Liver (tissue), 9 donors: ENCODE data around the gene VPS13C. TPM values are rescaled to one million over a fixed set of nuclear protein-coding genes. Genes with fewer than 3 reads are reported as not detected.

Experiments used
- DNase-seq: peaks from one replicate; pipeline ENCODE4 v3.0.0-alpha.2; 2017; ENCODE audit warnings: low spot score
- H3K27ac ChIP-seq, 2 donors: one replicate each; pipeline ENCODE4 v1.7.0; 2013; ENCODE audit warnings: inconsistent platforms in 2 of 2, low read length in 2 of 2, control low read depth in 1 of 2, low read depth in 1 of 2, mild to moderate bottlenecking in 1 of 2
- H3K27me3 ChIP-seq, 4 donors: one replicate each; pipeline versions ENCODE4 v1.6.1 to v1.7.0; 2013; ENCODE audit warnings: low read length in 3 of 4, inconsistent platforms in 1 of 4, mild to moderate bottlenecking in 1 of 4, moderate library complexity in 1 of 4; ENCODE audit not compliant: control insufficient read depth in 4 of 4, insufficient read depth in 4 of 4
- H3K36me3 ChIP-seq, 4 donors: one replicate each; pipeline versions ENCODE4 v1.6.1 to v1.7.0; 2013; ENCODE audit warnings: low read length in 3 of 4, mild to moderate bottlenecking in 3 of 4, low read depth in 1 of 4, moderate library complexity in 1 of 4; ENCODE audit not compliant: control insufficient read depth in 4 of 4, insufficient read depth in 3 of 4
- H3K4me1 ChIP-seq, 4 donors: one replicate each; pipeline versions ENCODE4 v1.6.1 to v1.7.0; 2013; ENCODE audit warnings: low read length in 3 of 4, mild to moderate bottlenecking in 3 of 4, moderate library complexity in 1 of 4; ENCODE audit not compliant: control insufficient read depth in 4 of 4, insufficient read depth in 4 of 4
- H3K4me3 ChIP-seq, 3 donors: one replicate each; pipeline versions ENCODE4 v1.6.1 to v1.7.0; 2013; ENCODE audit warnings: low read length in 3 of 3, control low read depth in 1 of 3, low read depth in 1 of 3, mild to moderate bottlenecking in 1 of 3
- H3K9ac ChIP-seq, 2 donors: one replicate each; pipeline ENCODE4 v1.7.0; 2013; ENCODE audit warnings: low read length in 2 of 2, mild to moderate bottlenecking in 2 of 2, moderate library complexity in 2 of 2, control low read depth in 1 of 2, low read depth in 1 of 2
- H3K9me3 ChIP-seq, 4 donors: one replicate each; pipeline versions ENCODE4 v1.6.1 to v1.7.0; 2013; ENCODE audit warnings: low read length in 3 of 4; ENCODE audit not compliant: control insufficient read depth in 4 of 4
- EGR1 ChIP-seq, 2 donors: IDR thresholded peaks; 2 replicates each; pipeline ENCODE4 v1.6.1; 2016 to 2018; ENCODE audit warnings: antibody characterized with exemption in 2 of 2, low read depth in 2 of 2
- FOXA1 ChIP-seq: IDR thresholded peaks from 2 replicates; pipeline ENCODE4 v1.6.1; 2016; ENCODE audit warnings: antibody characterized with exemption
- FOXA2 ChIP-seq: IDR thresholded peaks from 2 replicates; pipeline ENCODE4 v1.6.1; 2016; ENCODE audit warnings: antibody characterized with exemption
- GABPA ChIP-seq, 2 donors: IDR thresholded peaks in 1 of 2; conservative IDR thresholded peaks in 1 of 2; 2 replicates each; pipeline ENCODE4 v1.6.1; 2016; ENCODE audit warnings: antibody characterized with exemption in 2 of 2, mild to moderate bottlenecking in 1 of 2, moderate library complexity in 1 of 2
- HNF4A ChIP-seq, 2 donors: conservative IDR thresholded peaks; 2 replicates each; pipeline ENCODE4 v1.6.1; 2016; ENCODE audit warnings: antibody characterized with exemption in 2 of 2, mild to moderate bottlenecking in 2 of 2
- HNF4G ChIP-seq: IDR thresholded peaks from 2 replicates; pipeline ENCODE4 v1.6.1; 2016; ENCODE audit warnings: antibody characterized with exemption
- JUND ChIP-seq, 2 donors: IDR thresholded peaks; 2 replicates each; pipeline ENCODE4 v1.6.1; 2016; ENCODE audit warnings: antibody characterized with exemption in 2 of 2
- NR2F2 ChIP-seq: IDR thresholded peaks from 2 replicates; pipeline ENCODE4 v1.6.1; 2016; ENCODE audit warnings: antibody characterized with exemption
- RAD21 ChIP-seq, 2 donors: IDR thresholded peaks; 2 replicates each; pipeline ENCODE4 v1.6.1; 2016; ENCODE audit warnings: antibody characterized with exemption in 2 of 2, mild to moderate bottlenecking in 2 of 2
- RXRA ChIP-seq, 2 donors: IDR thresholded peaks; 2 replicates each; pipeline ENCODE4 v1.6.1; 2017 to 2018; ENCODE audit warnings: antibody characterized with exemption in 2 of 2, mild to moderate bottlenecking in 1 of 2
- SP1 ChIP-seq: IDR thresholded peaks from 2 replicates; pipeline ENCODE4 v1.6.1; 2018; ENCODE audit warnings: antibody characterized with exemption, mild to moderate bottlenecking
- TAF1 ChIP-seq: conservative IDR thresholded peaks from 2 replicates; pipeline ENCODE4 v1.6.1; 2016; ENCODE audit warnings: antibody characterized with exemption, mild to moderate bottlenecking
- YY1 ChIP-seq: IDR thresholded peaks from 2 replicates; pipeline ENCODE4 v1.6.1; 2016; ENCODE audit warnings: antibody characterized with exemption, mild to moderate bottlenecking
- WGBS: extraction: QIAGEN DNeasy Blood & Tissue Kit; methylation state at CpG from one replicate; pipeline ENCODE4 v1.1.7; 2013; 5-methylcytosine and 5-hydroxymethylcytosine counted together
- polyA plus RNA-seq, 2 donors: library from polyadenylated mRNA; stranded (reverse) in 1 of 2; unstranded in 1 of 2; fragments of 200-250 nt in 1 of 2; fragments of >200 nt in 1 of 2; fragmentation: Nextera tagmentation in 1 of 2; extraction: Ambion mirVana in 1 of 2; gene quantifications; one replicate each; pipeline versions ENCODE4 v1.2.1 to v1.2.3, GENCODE V29; 2013 to 2015
- total RNA-seq, 2 donors: library from RNA; depleted of rRNA; stranded (reverse); fragments of >200 nt; gene quantifications; one replicate each; pipeline ENCODE4 v1.2.3, GENCODE V29; 2014
- TF ChIP-seq, protein P1 (sequence below): IDR thresholded peaks from 2 replicates; pipeline ENCODE4 v1.6.1; 2016; ENCODE audit warnings: antibody characterized with exemption, mild to moderate bottlenecking
- TF ChIP-seq, protein P2 (sequence below): IDR thresholded peaks from 2 replicates; pipeline ENCODE4 v1.6.1; 2016; ENCODE audit warnings: antibody characterized with exemption
- TF ChIP-seq, protein P3 (sequence below): IDR thresholded peaks from 2 replicates; pipeline ENCODE4 v1.6.1; 2016; ENCODE audit warnings: antibody characterized with exemption
- TF ChIP-seq, protein P4 (sequence below): IDR thresholded peaks from 2 replicates; pipeline ENCODE4 v1.6.1; 2016; ENCODE audit warnings: antibody characterized with exemption
- TF ChIP-seq, protein P5 (sequence below): fragments of 150-350 bp; IDR thresholded peaks from 2 replicates; pipeline ENCODE4 v1.5.1; 2017; ENCODE audit warnings: improper control_type of control experiment, low read depth, low read length; ENCODE audit not compliant: missing input control
- donor health status: healthy.
- donor health status: healthy.
- donor health status: healthy.
- donor health status: healthy.
- donor health status: healthy.

VPS13C gene
- total and polyA plus RNA-seq, 4 donors, result 5.4 to 42.0 (median 17.4) TPM

DNA sequence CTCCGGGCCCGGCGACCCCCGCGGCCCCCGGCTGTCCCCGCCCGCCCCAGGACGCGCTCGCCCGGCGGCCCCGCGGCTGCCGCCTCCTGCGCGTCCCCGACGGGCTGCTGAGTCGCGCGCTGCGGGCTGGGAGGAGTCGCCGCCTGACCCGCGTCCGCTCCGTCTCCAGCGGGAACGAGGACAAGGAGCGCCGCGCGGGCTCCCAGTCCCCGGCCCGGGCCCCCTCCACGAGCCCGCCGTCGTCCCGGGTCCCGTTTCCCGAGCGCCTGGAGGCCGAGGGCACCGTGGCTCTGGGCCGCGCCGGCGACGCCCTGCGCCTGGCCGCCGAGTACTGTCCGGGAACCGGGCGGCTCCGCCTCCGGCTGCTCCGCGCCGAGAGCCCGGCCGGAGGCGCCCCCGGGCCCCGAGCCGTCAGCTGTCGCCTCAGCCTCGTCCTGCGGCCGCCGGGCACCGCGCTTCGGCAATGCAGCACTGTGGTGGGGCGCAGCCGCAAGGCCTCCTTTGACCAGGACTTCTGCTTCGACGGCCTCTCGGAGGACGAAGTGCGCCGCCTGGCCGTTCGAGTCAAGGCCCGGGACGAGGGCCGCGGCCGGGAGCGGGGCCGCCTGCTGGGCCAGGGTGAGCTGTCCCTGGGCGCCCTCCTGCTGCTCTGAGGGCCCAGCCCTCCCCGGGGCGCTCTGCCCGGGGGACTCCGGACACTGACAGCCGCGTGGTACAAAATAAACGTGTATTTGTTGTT is 8.0 kb upstream of the VPS13C start:
- H3K36me3 ChIP-seq, result no peaks in the 10 kb centered on the region
- H3K4me1 ChIP-seq, result peaks cover 7 to 23% (median 16%) of the 10 kb centered on the region in 4 donors
- peak overlapping the region; percentile 41 to 66 (median 48) for H3K4me3 ChIP-seq
- H3K9ac ChIP-seq, result no peak overlapping the region
- peak overlapping the region; percentile 38 to 41 for H3K27ac ChIP-seq
- H3K9me3 ChIP-seq, result no peaks in the 10 kb centered on the region
- no peak for DNase-seq
- WGBS, result 2% methylated on average over 103 of the region's 103 CpGs
- H3K27me3 ChIP-seq, result no peaks in the 10 kb centered on the region
- no peak for TF ChIP-seq HNF4A (conservative IDR thresholded peaks at IDR 0.05)
- TF ChIP-seq RAD21 (IDR thresholded peaks at IDR 0.05), result peak in 1 of 2 donors; percentile 36

DNA sequence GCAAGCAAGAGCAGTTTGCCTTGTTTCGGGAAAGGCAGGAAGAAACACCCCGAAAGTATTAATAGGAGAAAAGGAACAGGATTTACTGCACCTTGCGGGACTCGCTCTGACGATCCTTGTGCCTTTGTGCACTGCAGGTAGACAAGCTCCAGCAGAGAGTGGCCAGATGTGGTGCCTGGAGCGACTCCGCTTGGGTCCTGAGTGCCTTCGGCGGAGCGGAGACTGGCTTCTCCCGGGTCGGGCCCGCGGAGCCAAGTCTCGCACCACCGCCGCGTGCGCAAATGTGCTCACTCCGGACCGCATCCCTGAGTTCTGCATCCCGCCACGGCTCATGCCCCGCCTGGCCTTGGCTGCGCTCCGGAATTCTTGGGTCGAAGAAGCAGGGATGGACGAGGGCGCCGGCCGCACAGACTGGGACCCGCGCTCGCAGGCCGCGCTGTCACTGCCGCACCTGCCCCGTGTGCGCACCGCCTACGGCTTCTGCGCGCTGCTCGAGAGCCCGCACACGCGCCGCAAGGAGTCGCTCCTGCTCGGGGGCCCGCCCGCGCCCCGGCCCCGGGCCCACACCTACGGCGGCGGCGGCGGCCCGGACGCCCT is 7.3 kb upstream of the VPS13C start:
- H3K9me3 ChIP-seq, result no peaks in the 10 kb centered on the region
- no peak overlapping the region for H3K9ac ChIP-seq
- no peaks in the 10 kb centered on the region for H3K36me3 ChIP-seq
- peaks cover 7 to 23% (median 16%) of the 10 kb centered on the region in 4 donors for H3K4me1 ChIP-seq
- DNase-seq, result no peak
- no peaks in the 10 kb centered on the region for H3K27me3 ChIP-seq
- H3K27ac ChIP-seq, result peak overlapping the region; percentile 43 to 71
- WGBS, result 6% methylated on average over 62 of the region's 62 CpGs
- peak overlapping the region; percentile 31 to 66 (median 44) for H3K4me3 ChIP-seq
- TF ChIP-seq FOXA2, result no peak

DNA sequence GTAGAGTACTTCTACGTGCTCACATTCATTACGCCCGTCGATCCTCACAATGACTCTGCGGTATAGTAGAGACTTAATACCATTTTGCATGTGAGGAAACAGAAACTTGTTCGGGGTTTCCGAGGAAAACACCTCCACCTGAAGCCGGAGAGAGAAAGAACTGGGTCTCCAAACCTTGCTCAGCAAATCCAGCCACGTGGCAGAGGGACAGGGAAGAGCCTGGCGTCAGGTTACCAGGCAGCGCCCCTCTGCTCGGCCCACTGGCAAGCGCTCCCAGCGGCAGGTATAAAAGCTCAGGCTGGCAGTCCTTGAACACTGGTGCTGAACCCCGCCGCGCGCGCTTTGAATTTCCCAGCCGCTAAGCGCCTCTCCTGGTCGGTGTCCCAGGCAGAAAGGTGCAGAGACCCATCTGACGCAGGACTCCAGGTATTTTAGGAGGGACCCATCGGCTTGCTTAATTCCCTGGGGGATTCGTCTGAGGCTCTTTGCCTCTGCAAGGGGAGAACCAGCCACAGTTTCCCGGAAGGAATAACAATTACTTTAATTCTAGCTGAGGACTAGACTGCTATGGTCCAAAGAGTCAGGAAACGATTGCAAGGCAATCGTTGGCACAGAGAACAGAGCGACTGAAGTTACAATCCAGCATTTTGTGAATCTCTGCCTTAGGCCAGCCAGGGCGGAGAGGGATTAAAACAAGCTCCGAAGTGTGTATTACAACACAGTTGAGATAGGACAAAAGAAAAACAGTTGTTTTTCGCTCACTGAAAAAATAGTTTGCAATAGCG is 6.6 kb upstream of the VPS13C start, which contains the start of gene C2CD4A:
Gene C2CD4A (plus strand): TSS at position 315 of the 785 bp plus-strand sequence. CDS start 637 bp downstream, outside the sequence.
- peak; percentile 60 for DNase-seq
- Histone ChIP-seq H3K4me3 (peak within 1 kb of the TSS; percentile 45 to 66 (median 45)), H3K4me1 (peaks cover 7 to 23% (median 16%) of the 10 kb centered on the region in 4 donors), H3K27ac (peak within 1 kb of the TSS; percentile 43 to 71), H3K27me3 (no peaks in the 10 kb centered on the region), H3K36me3 (no peaks in the 10 kb centered on the region), H3K9me3 (no peaks in the 10 kb centered on the region), H3K9ac (peak within 1 kb of the TSS in 1 of 2 donors; percentile 16)
- 7% methylated on average over 33 of the region's 33 CpGs for WGBS
- TF ChIP-seq FOXA1 (no peak), RAD21 (IDR thresholded peaks at IDR 0.05) (peak in 1 of 2 donors; percentile 26), EGR1 (IDR thresholded peaks at IDR 0.05; ENCODE audit: low read depth in 2 of 2) (no peak), SP1 (peak; percentile 17), NR2F2 (no peak), TAF1 (no peak), YY1 (peak; percentile 33), FOXA2 (no peak), JUND (IDR thresholded peaks at IDR 0.05) (no peak), HNF4G (no peak), HNF4A (conservative IDR thresholded peaks at IDR 0.05) (peak in 1 of 2 donors; percentile 3), RXRA (IDR thresholded peaks at IDR 0.05) (peak in 1 of 2 donors; percentile 7), GABPA (IDR thresholded peaks at IDR 0.05 in 1 of 2, conservative IDR thresholded peaks at IDR 0.05 in 1 of 2) (no peak)
- TF ChIP-seq, protein P1, sequence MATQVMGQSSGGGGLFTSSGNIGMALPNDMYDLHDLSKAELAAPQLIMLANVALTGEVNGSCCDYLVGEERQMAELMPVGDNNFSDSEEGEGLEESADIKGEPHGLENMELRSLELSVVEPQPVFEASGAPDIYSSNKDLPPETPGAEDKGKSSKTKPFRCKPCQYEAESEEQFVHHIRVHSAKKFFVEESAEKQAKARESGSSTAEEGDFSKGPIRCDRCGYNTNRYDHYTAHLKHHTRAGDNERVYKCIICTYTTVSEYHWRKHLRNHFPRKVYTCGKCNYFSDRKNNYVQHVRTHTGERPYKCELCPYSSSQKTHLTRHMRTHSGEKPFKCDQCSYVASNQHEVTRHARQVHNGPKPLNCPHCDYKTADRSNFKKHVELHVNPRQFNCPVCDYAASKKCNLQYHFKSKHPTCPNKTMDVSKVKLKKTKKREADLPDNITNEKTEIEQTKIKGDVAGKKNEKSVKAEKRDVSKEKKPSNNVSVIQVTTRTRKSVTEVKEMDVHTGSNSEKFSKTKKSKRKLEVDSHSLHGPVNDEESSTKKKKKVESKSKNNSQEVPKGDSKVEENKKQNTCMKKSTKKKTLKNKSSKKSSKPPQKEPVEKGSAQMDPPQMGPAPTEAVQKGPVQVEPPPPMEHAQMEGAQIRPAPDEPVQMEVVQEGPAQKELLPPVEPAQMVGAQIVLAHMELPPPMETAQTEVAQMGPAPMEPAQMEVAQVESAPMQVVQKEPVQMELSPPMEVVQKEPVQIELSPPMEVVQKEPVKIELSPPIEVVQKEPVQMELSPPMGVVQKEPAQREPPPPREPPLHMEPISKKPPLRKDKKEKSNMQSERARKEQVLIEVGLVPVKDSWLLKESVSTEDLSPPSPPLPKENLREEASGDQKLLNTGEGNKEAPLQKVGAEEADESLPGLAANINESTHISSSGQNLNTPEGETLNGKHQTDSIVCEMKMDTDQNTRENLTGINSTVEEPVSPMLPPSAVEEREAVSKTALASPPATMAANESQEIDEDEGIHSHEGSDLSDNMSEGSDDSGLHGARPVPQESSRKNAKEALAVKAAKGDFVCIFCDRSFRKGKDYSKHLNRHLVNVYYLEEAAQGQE, result peak; percentile 99
- TF ChIP-seq, protein P2, sequence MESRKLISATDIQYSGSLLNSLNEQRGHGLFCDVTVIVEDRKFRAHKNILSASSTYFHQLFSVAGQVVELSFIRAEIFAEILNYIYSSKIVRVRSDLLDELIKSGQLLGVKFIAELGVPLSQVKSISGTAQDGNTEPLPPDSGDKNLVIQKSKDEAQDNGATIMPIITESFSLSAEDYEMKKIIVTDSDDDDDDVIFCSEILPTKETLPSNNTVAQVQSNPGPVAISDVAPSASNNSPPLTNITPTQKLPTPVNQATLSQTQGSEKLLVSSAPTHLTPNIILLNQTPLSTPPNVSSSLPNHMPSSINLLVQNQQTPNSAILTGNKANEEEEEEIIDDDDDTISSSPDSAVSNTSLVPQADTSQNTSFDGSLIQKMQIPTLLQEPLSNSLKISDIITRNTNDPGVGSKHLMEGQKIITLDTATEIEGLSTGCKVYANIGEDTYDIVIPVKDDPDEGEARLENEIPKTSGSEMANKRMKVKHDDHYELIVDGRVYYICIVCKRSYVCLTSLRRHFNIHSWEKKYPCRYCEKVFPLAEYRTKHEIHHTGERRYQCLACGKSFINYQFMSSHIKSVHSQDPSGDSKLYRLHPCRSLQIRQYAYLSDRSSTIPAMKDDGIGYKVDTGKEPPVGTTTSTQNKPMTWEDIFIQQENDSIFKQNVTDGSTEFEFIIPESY, result no peak
- TF ChIP-seq, protein P3, sequence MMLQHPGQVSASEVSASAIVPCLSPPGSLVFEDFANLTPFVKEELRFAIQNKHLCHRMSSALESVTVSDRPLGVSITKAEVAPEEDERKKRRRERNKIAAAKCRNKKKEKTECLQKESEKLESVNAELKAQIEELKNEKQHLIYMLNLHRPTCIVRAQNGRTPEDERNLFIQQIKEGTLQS, result no peak
- TF ChIP-seq, protein P4, sequence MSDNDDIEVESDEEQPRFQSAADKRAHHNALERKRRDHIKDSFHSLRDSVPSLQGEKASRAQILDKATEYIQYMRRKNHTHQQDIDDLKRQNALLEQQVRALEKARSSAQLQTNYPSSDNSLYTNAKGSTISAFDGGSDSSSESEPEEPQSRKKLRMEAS, result peak; percentile 76
- TF ChIP-seq, protein P5, sequence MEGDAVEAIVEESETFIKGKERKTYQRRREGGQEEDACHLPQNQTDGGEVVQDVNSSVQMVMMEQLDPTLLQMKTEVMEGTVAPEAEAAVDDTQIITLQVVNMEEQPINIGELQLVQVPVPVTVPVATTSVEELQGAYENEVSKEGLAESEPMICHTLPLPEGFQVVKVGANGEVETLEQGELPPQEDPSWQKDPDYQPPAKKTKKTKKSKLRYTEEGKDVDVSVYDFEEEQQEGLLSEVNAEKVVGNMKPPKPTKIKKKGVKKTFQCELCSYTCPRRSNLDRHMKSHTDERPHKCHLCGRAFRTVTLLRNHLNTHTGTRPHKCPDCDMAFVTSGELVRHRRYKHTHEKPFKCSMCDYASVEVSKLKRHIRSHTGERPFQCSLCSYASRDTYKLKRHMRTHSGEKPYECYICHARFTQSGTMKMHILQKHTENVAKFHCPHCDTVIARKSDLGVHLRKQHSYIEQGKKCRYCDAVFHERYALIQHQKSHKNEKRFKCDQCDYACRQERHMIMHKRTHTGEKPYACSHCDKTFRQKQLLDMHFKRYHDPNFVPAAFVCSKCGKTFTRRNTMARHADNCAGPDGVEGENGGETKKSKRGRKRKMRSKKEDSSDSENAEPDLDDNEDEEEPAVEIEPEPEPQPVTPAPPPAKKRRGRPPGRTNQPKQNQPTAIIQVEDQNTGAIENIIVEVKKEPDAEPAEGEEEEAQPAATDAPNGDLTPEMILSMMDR, result peak; percentile 12
